ENCODE data around the gene KRT17.

The KRT17 gene

DNA sequence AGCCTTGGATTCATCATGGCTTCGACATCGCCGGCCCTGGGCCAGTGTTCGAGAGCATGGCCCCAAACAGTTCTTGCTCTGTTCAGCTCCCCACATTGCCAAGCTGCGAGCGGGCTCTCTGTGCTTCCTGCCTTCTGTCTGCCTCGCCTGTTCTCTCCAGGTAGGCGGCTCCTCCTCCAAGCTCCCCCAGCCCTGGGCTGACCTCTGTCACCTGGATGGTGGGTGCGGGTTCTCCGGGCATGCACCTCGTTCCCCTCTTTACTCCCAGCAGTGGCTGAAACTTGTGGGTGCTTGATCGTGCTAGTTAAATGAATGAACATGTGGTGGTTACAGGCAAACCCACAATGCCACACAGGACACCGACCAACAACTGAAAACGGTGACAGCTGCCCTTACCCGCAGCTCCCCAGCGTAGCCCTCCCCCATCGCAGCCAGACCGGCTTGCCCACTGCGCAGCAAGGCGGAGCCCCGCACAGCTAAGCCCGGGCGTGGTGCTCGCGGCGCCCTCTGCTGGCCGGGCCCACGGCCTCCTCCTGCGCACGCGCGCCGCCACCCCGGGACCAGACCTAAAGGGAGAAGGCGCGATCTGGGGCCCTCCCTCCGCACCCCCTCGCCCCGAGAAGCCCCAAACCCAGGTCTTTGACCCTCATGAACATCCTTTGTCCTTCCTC is 41.3 kb upstream of the KRT17 start:
- Histone ChIP-seq H3K9me3 (ENCODE audit: severe bottlenecking) (no peaks in the 10 kb centered on the region), H3K36me3 (no peaks in the 10 kb centered on the region), H3K27me3 (ENCODE audit: insufficient read depth, low read depth, severe bottlenecking) (no peaks in the 10 kb centered on the region), H3K27ac (peak overlapping the region; percentile 78), H3K4me3 (ENCODE audit: low read depth, low read length) (peak overlapping the region; percentile 58)
- TF ChIP-seq, protein P1, sequence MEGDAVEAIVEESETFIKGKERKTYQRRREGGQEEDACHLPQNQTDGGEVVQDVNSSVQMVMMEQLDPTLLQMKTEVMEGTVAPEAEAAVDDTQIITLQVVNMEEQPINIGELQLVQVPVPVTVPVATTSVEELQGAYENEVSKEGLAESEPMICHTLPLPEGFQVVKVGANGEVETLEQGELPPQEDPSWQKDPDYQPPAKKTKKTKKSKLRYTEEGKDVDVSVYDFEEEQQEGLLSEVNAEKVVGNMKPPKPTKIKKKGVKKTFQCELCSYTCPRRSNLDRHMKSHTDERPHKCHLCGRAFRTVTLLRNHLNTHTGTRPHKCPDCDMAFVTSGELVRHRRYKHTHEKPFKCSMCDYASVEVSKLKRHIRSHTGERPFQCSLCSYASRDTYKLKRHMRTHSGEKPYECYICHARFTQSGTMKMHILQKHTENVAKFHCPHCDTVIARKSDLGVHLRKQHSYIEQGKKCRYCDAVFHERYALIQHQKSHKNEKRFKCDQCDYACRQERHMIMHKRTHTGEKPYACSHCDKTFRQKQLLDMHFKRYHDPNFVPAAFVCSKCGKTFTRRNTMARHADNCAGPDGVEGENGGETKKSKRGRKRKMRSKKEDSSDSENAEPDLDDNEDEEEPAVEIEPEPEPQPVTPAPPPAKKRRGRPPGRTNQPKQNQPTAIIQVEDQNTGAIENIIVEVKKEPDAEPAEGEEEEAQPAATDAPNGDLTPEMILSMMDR (IDR thresholded peaks at IDR 0.05; ENCODE audit: low read depth, low read length) = peak; percentile 99
- DNase-seq = peak; percentile 97

- Histone ChIP-seq H3K4me3 (ENCODE audit: low read depth, low read length) (peak overlapping the region; percentile 58), H3K27me3 (ENCODE audit: insufficient read depth, low read depth, severe bottlenecking) (no peaks in the 10 kb centered on the region), H3K27ac (peak overlapping the region; percentile 78), H3K9me3 (ENCODE audit: severe bottlenecking) (no peaks in the 10 kb centered on the region), H3K36me3 (no peaks in the 10 kb centered on the region)
- TF ChIP-seq, protein P1 (IDR thresholded peaks at IDR 0.05; ENCODE audit: low read depth, low read length) = no peak
- DNase-seq = no peak
Measured at GRCh38 chr17:41664587-41665565, 40.5 kb upstream of the KRT17 start.

DNA sequence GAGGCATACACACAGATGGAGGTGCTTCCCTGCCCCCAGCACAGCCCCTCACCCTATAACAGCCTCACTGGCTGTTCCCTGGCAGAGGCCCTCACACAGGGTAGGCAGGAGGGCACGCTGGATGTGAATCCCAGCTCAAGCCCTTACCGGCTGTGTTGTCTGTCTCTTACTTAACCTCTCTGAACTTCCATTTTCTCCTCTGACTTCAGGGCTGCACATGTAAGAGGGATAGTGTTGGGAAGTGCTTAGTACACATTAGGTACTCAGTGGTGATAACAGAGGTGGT is 39.7 kb upstream of the KRT17 start:
- Histone ChIP-seq H3K27me3 (ENCODE audit: insufficient read depth, low read depth, severe bottlenecking) (no peaks in the 10 kb centered on the region), H3K27ac (no peak overlapping the region)
- TF ChIP-seq, protein P1 (IDR thresholded peaks at IDR 0.05; ENCODE audit: low read depth, low read length) = no peak

DNA sequence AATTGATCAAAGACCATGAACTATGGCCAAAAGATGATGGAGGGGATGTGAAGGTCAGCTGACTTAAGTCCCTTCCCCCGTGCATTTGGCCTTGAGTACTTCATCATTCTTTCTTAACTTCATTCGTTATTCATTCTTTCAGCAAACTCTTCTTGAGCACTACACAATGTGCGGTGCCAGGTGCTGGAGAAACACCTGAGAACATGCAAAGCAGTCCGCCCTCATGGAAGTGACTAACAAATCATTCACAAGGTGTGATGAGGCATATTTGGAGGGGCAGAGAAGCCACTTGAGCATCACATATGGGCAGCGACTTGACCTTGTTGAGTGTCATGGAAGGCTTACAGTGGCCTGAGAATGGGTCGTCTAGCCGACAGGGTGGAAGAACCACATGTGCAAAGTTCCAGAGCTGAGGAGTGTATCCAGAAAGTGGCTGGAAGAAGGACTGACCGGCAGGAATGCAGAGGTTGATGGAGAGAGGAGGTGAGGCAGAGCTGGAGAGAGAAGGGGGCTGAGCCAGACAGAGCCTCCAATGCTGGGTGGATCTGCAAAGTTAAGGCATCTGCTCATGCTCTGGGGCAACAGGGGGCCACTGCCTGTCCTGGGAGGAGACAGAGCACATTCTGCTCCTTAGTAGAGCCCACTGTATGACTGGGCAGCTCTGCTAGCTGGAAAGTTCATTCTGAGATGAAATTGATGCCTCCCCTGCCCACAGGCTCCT is 39.2 kb upstream of the KRT17 start:
- Histone ChIP-seq H3K4me3 (ENCODE audit: low read depth, low read length) (no peak overlapping the region), H3K27ac (no peak overlapping the region), H3K36me3 (no peaks in the 10 kb centered on the region), H3K9me3 (ENCODE audit: severe bottlenecking) (no peaks in the 10 kb centered on the region), H3K27me3 (ENCODE audit: insufficient read depth, low read depth, severe bottlenecking) (no peaks in the 10 kb centered on the region)
- no peak for DNase-seq
- TF ChIP-seq, protein P1 (IDR thresholded peaks at IDR 0.05; ENCODE audit: low read depth, low read length) = no peak

More for the DNA sequence above, 39.7 kb upstream of the KRT17 start:
- no peak overlapping the region for H3K4me3 ChIP-seq (ENCODE audit: low read depth, low read length)
- no peak for DNase-seq
- no peaks in the 10 kb centered on the region for H3K9me3 ChIP-seq (ENCODE audit: severe bottlenecking)
- H3K36me3 ChIP-seq = no peaks in the 10 kb centered on the region

- no peaks in the 10 kb centered on the region for H3K36me3 ChIP-seq
- no peak for DNase-seq
- H3K4me3 ChIP-seq (ENCODE audit: low read depth, low read length) = no peak overlapping the region
- H3K27me3 ChIP-seq (ENCODE audit: insufficient read depth, low read depth, severe bottlenecking) = no peaks in the 10 kb centered on the region
- no peak overlapping the region for H3K27ac ChIP-seq
- TF ChIP-seq, protein P1 (IDR thresholded peaks at IDR 0.05; ENCODE audit: low read depth, low read length) = no peak
- no peaks in the 10 kb centered on the region for H3K9me3 ChIP-seq (ENCODE audit: severe bottlenecking)
Measured at GRCh38 chr17:41660221-41660711, 35.9 kb upstream of the KRT17 start.

All from WERI-Rb-1 (cell line).